Activated CD4-positive, alpha-beta memory T cell treated with anti-CD3 and anti-CD28 coated beads, Interleukin-2, amount 10 ng/mL, durations not matched to agents 7 days and 5 days (primary cell): ENCODE results near the gene BRIP1. TPM values are rescaled to one million over a fixed set of nuclear protein-coding genes. Genes with fewer than 3 reads are reported as not detected.

Experiments
- CTCF ChIA-PET: fragments of 350-600 bp; sonication (Branson Sonifier 250); formaldehyde crosslinking; loops from one replicate; lab custom pipeline; 2021; ENCODE audit warnings: antibody characterized with exemption, inconsistent platforms; lab: Charles Lee
- POLR2A ChIA-PET: fragments of 350-600 bp; sonication (Branson Sonifier 250); formaldehyde crosslinking; loops from one replicate; lab custom pipeline; 2021; ENCODE audit warnings: antibody characterized with exemption; lab: Charles Lee
- DNase-seq: peaks from one replicate; pipeline ENCODE4 v3.0.0-alpha.2; 2020
- H3K27ac Mint-ChIP-seq: one replicate; pipeline ENCODE4 v1.8.0; 2021; ENCODE audit warnings: mild to moderate bottlenecking, mixed read lengths
- H3K27me3 Mint-ChIP-seq: one replicate; pipeline ENCODE4 v1.8.0; 2021; ENCODE audit warnings: mixed read lengths
- H3K36me3 Mint-ChIP-seq: one replicate; pipeline ENCODE4 v1.8.0; 2021; ENCODE audit warnings: low read depth, mixed read lengths
- H3K4me1 Mint-ChIP-seq: one replicate; pipeline ENCODE4 v1.8.0; 2021; ENCODE audit warnings: mixed read lengths
- H3K4me3 Mint-ChIP-seq: one replicate; pipeline ENCODE4 v1.8.0; 2021; ENCODE audit warnings: mild to moderate bottlenecking, mixed read lengths
- H3K9me3 Mint-ChIP-seq: one replicate; pipeline ENCODE4 v1.8.0; 2021; ENCODE audit warnings: mixed read lengths
- total RNA-seq, 2 experiments: library from RNA; stranded (reverse); gene quantifications; one replicate each; pipeline ENCODE4 v1.2.3, GENCODE V29; 2021

BRIP1 gene
- total RNA-seq, 2 experiments from 2014 or later, result 20.1 to 21.7 TPM

DNA sequence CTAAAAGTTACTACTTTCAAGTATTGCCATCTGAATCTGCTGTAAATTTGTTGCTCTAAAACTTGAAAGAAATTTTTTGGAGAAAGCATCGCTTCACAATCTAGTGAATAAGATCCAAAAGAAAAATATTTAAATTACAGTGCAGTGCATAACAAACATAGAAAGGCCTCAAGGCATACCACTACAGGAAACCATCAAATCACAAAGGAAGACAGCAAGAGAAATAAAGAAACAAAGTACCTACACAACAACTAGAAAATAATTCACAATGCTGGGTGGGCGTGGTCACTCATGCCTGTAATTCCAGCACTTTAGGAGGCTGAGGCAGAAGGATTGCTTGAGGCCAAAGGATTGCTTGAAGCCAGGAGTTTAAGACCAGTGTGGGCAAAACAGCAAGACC is 104.9 kb downstream of the BRIP1 start:
- H3K4me3 Mint-ChIP-seq, result no peak overlapping the region
- H3K4me1 Mint-ChIP-seq, result peaks cover 12% of the 10 kb centered on the region
- H3K27me3 Mint-ChIP-seq, result no peaks in the 10 kb centered on the region
- no peak overlapping the region for H3K27ac Mint-ChIP-seq
- CTCF ChIA-PET, result no interaction called here
- POLR2A ChIA-PET, result no interaction called here
- no peak for DNase-seq
- no peaks in the 10 kb centered on the region for H3K9me3 Mint-ChIP-seq
- H3K36me3 Mint-ChIP-seq, result peaks cover 63% of the 10 kb centered on the region

GRCh38 chr17:61757168-61757567 is 106.2 kb downstream of the BRIP1 start:
- no peaks in the 10 kb centered on the region for H3K9me3 Mint-ChIP-seq
- CTCF ChIA-PET, result no interaction called here
- H3K27me3 Mint-ChIP-seq, result no peaks in the 10 kb centered on the region
- H3K4me1 Mint-ChIP-seq, result peaks cover 12% of the 10 kb centered on the region
- POLR2A ChIA-PET, result interaction anchor here (1.1 kb wide), 1 partner anchor 106 kb away, joined by 3 read pairs; no protein-coding TSS in a partner anchor
- no peak overlapping the region for H3K4me3 Mint-ChIP-seq
- H3K36me3 Mint-ChIP-seq, result peaks cover 50% of the 10 kb centered on the region
- DNase-seq, result no peak
- no peak overlapping the region for H3K27ac Mint-ChIP-seq

- ChIA-PET POLR2A (interaction anchor here (1.1 kb wide), 1 partner anchor 106 kb away, joined by 3 read pairs; no protein-coding TSS in a partner anchor), CTCF (no interaction called here)
- Mint-ChIP-seq H3K27me3 (no peaks in the 10 kb centered on the region), H3K9me3 (no peaks in the 10 kb centered on the region), H3K27ac (no peak overlapping the region), H3K4me3 (no peak overlapping the region), H3K36me3 (peaks cover 44% of the 10 kb centered on the region), H3K4me1 (peaks cover 12% of the 10 kb centered on the region)
- DNase-seq, result no peak
Observed at GRCh38 chr17:61756561-61756960, 106.8 kb downstream of the BRIP1 start.

- no peaks in the 10 kb centered on the region for H3K9me3 Mint-ChIP-seq
Observed at GRCh38 chr17:61755668-61756067, 107.7 kb downstream of the BRIP1 start.

DNA sequence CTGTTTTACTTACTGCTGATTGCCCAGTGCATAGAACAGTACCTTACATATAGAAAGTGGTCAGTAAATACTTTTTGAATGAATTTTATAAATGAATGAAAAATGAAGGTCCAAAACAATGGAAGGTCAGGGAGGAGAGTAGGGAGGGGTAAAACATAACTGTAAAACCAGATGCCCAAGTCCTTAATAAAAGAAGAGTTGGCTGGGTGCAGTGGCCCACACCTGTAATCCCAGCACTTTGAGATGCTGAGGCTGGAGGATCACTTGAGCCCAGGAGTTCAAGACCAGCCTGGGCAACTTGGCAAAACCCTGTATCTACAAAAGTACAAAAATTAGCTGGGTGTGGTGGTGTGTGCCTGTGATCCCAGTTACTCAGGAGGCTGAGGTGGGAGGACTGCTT is 108.2 kb downstream of the BRIP1 start:
- no peaks in the 10 kb centered on the region for H3K9me3 Mint-ChIP-seq
- peaks cover 21% of the 10 kb centered on the region for H3K4me1 Mint-ChIP-seq
- no peak overlapping the region for H3K4me3 Mint-ChIP-seq
- peaks cover 29% of the 10 kb centered on the region for H3K36me3 Mint-ChIP-seq
- ChIA-PET CTCF (no interaction called here), POLR2A (no interaction called here)
- no peaks in the 10 kb centered on the region for H3K27me3 Mint-ChIP-seq
- no peak overlapping the region for H3K27ac Mint-ChIP-seq
- no peak for DNase-seq

More at GRCh38 chr17:61755668-61756067, 107.7 kb downstream of the BRIP1 start:
- Mint-ChIP-seq H3K4me1 (peaks cover 18% of the 10 kb centered on the region), H3K27me3 (no peaks in the 10 kb centered on the region), H3K36me3 (peaks cover 35% of the 10 kb centered on the region), H3K27ac (no peak overlapping the region), H3K4me3 (no peak overlapping the region)
- ChIA-PET POLR2A (no interaction called here), CTCF (no interaction called here)
- DNase-seq, result no peak

DNA sequence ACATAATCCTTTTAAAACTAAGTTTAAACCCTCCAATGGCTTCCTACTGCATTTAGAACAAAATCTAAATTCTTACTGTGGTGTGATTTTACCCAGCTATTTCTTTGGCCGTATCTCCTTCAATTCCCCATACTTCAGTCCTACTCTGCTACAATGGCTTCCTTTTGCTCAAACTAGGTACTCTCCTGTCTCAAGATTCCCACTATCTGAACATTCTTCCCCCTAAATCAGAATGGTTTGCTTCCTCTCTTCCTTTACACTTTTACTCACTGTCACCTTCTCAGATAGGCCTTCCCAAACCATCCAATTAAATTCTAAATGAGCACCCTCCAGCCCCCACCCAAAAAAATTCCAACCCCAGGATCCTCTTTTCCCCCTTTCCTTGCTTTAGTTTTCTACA is 109.2 kb downstream of the BRIP1 start:
- DNase-seq, result no peak
- no peaks in the 10 kb centered on the region for H3K9me3 Mint-ChIP-seq
- H3K36me3 Mint-ChIP-seq, result peaks cover 27% of the 10 kb centered on the region
- H3K4me1 Mint-ChIP-seq, result peaks cover 21% of the 10 kb centered on the region
- no peaks in the 10 kb centered on the region for H3K27me3 Mint-ChIP-seq
- H3K27ac Mint-ChIP-seq, result no peak overlapping the region
- H3K4me3 Mint-ChIP-seq, result no peak overlapping the region
- POLR2A ChIA-PET, result interaction anchor here (1.0 kb wide), 1 partner anchor 22 kb away, joined by 3 read pairs; no protein-coding TSS in a partner anchor
- CTCF ChIA-PET, result no interaction called here

GRCh38 chr17:61753696-61754095 is 109.6 kb downstream of the BRIP1 start:
- Mint-ChIP-seq H3K9me3 (no peaks in the 10 kb centered on the region), H3K36me3 (peaks cover 27% of the 10 kb centered on the region), H3K4me3 (no peak overlapping the region), H3K27me3 (no peaks in the 10 kb centered on the region), H3K27ac (no peak overlapping the region), H3K4me1 (peaks cover 21% of the 10 kb centered on the region)
- no peak for DNase-seq
- ChIA-PET POLR2A (interaction anchor here (1.0 kb wide), 1 partner anchor 21 kb away, joined by 3 read pairs; no protein-coding TSS in a partner anchor), CTCF (no interaction called here)

DNA sequence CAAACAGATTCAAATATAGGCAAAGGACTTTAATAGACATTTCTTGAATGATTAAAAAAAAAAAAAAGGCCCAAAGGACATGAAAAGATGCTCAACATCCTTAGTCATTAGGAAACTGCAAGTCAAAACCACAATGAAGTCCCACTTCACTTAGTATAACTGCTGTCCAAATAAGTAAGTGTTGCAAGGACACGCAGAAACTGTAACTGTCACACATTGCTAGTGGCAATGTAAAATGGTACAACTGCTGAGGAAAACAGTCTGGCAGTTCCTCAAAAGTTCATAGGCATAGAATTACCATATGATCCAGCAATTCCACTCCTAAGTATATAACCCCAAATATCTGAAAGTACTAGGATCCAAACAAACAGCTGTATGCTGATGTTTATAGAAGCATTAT is 112.7 kb downstream of the BRIP1 start:
- H3K27ac Mint-ChIP-seq, result no peak overlapping the region
- peaks cover 30% of the 10 kb centered on the region for H3K36me3 Mint-ChIP-seq
- ChIA-PET CTCF (no interaction called here), POLR2A (no interaction called here)
- H3K4me1 Mint-ChIP-seq, result peaks cover 9% of the 10 kb centered on the region
- H3K27me3 Mint-ChIP-seq, result no peaks in the 10 kb centered on the region
- DNase-seq, result no peak
- no peak overlapping the region for H3K4me3 Mint-ChIP-seq
- H3K9me3 Mint-ChIP-seq, result peaks cover 6% of the 10 kb centered on the region

- H3K4me3 Mint-ChIP-seq, result no peak overlapping the region
- no peaks in the 10 kb centered on the region for H3K27me3 Mint-ChIP-seq
- no peak overlapping the region for H3K27ac Mint-ChIP-seq
- peaks cover 6% of the 10 kb centered on the region for H3K9me3 Mint-ChIP-seq
- ChIA-PET CTCF (no interaction called here), POLR2A (no interaction called here)
- peaks cover 9% of the 10 kb centered on the region for H3K4me1 Mint-ChIP-seq
- H3K36me3 Mint-ChIP-seq, result peaks cover 30% of the 10 kb centered on the region
- DNase-seq, result no peak
Observed at GRCh38 chr17:61749823-61750404, 113.4 kb downstream of the BRIP1 start.

- Mint-ChIP-seq H3K4me3 (no peak overlapping the region), H3K27ac (no peak overlapping the region), H3K9me3 (peaks cover 9% of the 10 kb centered on the region), H3K4me1 (peaks cover 9% of the 10 kb centered on the region), H3K36me3 (peaks cover 51% of the 10 kb centered on the region), H3K27me3 (no peaks in the 10 kb centered on the region)
- DNase-seq, result no peak
- ChIA-PET CTCF (no interaction called here), POLR2A (no interaction called here)
Observed at GRCh38 chr17:61746248-61746985, 116.9 kb downstream of the BRIP1 start.

DNA sequence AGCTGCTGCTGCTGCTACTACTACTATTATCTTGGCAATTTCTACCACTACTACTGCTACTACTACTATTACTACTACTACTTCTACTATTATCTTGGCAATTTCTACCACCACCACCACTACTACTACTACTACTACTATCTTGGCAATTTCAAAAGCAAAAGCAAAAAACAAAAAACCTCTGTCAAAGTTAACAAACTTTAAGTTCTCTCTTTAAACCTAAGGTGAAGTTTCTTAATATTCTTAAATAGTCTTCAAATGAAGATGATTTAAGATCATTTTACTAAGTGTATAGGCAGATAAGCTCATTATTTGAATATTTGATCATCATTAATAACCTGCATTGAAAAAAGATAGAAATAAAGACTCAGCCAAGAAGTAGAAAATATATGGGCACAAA is 118.5 kb downstream of the BRIP1 start:
- ChIA-PET POLR2A (no interaction called here), CTCF (no interaction called here)
- H3K4me3 Mint-ChIP-seq, result no peak overlapping the region
- no peak overlapping the region for H3K27ac Mint-ChIP-seq
- H3K36me3 Mint-ChIP-seq, result peaks cover 67% of the 10 kb centered on the region
- DNase-seq, result no peak
- H3K4me1 Mint-ChIP-seq, result no peaks in the 10 kb centered on the region
- no peaks in the 10 kb centered on the region for H3K27me3 Mint-ChIP-seq
- H3K9me3 Mint-ChIP-seq, result peaks cover 9% of the 10 kb centered on the region

DNA sequence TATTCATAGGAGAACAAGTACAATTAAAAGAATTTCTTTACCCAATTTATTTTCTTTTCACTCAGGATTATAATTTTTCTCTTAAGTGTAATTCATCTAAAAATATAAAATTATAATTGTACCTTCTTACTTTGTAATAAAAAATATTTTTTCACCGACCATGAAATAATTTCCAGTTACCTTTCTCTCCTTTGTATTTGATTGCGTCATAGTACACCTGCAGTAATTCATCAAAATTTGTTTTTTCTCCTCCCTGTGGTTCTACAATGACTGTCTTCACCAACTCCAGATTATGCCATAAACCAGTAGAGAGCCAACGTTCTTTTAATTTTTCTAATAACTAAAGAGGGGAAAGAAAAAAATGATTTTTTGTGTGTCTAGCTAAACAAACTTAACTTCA is 119.1 kb downstream of the BRIP1 start:
- Mint-ChIP-seq H3K27ac (no peak overlapping the region), H3K36me3 (peaks cover 70% of the 10 kb centered on the region), H3K27me3 (no peaks in the 10 kb centered on the region), H3K4me3 (no peak overlapping the region), H3K4me1 (no peaks in the 10 kb centered on the region), H3K9me3 (peaks cover 9% of the 10 kb centered on the region)
- POLR2A ChIA-PET, result no interaction called here
- CTCF ChIA-PET, result no interaction called here
- no peak for DNase-seq

- Mint-ChIP-seq H3K36me3 (peaks cover 72% of the 10 kb centered on the region), H3K27ac (no peak overlapping the region), H3K4me1 (no peaks in the 10 kb centered on the region), H3K9me3 (peaks cover 9% of the 10 kb centered on the region), H3K27me3 (no peaks in the 10 kb centered on the region), H3K4me3 (no peak overlapping the region)
- CTCF ChIA-PET, result no interaction called here
- POLR2A ChIA-PET, result no interaction called here
- no peak for DNase-seq
Observed at GRCh38 chr17:61743766-61744165, 119.6 kb downstream of the BRIP1 start.
